Stimulated activated CD4-positive, alpha-beta T cell treated with anti-CD3 and anti-CD28 coated beads, Interleukin-1b, Interleukin-23, amount 100 ng/mL, for 48 hours (primary cell): ENCODE results near the gene INTS15.
"Not testable (repeated sequence)": the region's sequence is repeated elsewhere in the genome, so short reads cannot be mapped to it uniquely, and the experiment has no call there.

Experiments used
- DNase-seq: peaks from one replicate; pipeline ENCODE4 v3.0.0-alpha.2; 2020

Gene INTS15

GRCh38 chr7:6577369-6578113 is 12.3 kb upstream of the INTS15 start, which contains the start of gene ZDHHC4:
Gene ZDHHC4 (plus strand): TSS chr7:6577454. CDS start chr7:6580562, 3,108 bp downstream.
- DNase-seq = peak; percentile 89

- DNase-seq = no peak
Measured at GRCh38 chr7:6578114-6579084, 11.4 kb upstream of the INTS15 start.

DNA sequence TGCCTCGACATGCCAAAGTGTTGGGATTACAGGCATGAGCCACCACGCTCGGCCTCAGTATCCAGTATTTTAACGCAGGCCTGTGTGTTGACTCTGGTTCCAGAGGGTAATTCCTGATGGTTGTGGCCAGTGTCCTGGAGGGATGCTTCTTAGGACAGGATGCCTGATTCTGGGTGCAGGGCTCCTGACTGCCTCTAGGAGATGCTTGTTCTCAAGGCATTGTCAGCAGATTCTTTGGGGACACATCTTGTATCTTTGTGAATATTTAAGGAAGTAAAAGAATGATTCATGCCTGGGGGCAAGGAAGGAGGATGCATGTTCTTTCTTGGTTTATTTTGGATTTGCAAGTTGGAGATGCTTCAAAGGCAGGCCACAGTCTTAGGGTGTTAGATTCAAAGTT is 10.4 kb upstream of the INTS15 start:
- DNase-seq = no peak

- not testable (repeated sequence) for DNase-seq
Measured at GRCh38 chr7:6585746-6586432, 3.9 kb upstream of the INTS15 start.

DNA sequence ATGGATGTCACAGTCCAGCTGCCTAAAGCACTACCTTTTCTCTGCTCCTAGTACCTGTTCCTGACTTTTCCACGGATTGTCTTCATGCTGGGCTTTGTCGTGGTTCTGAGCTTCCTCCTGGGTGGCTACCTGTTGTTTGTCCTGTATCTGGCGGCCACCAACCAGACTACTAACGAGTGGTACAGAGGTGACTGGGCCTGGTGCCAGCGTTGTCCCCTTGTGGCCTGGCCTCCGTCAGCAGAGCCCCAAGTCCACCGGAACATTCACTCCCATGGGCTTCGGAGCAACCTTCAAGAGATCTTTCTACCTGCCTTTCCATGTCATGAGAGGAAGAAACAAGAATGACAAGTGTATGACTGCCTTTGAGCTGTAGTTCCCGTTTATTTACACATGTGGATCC is 1.3 kb upstream of the INTS15 start:
- DNase-seq = no peak

DNA sequence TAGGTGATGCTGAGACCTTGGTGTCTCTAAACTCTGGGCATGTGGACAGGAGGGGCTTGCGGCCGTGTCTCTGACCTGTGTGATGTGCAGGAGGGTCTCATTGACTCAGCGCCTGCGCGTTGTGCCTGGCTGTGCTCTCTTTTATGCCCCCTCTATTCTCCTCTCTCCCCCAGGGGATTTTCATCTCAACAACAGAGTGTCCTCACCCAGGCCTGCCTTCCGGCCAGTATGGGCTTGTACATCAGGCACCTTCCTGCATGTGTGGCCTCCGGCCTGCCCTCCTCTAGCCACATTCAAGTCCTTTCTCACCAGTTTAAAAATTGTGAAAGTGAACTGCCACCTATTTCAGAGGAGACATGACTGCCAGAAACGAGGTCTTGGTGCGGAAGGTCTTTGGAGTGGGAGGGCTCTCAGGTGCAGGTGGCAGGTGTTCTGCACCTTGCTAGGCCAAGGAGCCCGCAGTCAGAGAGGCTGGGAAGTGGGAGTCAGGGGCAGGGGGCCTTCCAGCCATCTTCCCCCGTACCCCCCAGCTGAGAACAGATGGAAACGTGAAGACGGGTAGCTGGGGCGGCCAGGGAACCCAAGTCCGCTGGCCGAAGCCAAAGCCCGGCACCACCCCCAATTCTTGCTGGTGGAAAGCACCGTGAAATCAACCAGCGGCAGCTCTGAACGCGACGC is 531 bp upstream of the INTS15 start:
- DNase-seq = no peak

GRCh38 chr7:6590645-6591110 is 857 bp downstream of the INTS15 start:
- DNase-seq = no peak

- no peak for DNase-seq
Measured at GRCh38 chr7:6600093-6600492, 10.3 kb downstream of the INTS15 start.

GRCh38 chr7:6604458-6604857 is 14.6 kb downstream of the INTS15 start:
- no peak for DNase-seq

- no peak for DNase-seq
Measured at GRCh38 chr7:6606866-6607583, 17.2 kb downstream of the INTS15 start.

DNA sequence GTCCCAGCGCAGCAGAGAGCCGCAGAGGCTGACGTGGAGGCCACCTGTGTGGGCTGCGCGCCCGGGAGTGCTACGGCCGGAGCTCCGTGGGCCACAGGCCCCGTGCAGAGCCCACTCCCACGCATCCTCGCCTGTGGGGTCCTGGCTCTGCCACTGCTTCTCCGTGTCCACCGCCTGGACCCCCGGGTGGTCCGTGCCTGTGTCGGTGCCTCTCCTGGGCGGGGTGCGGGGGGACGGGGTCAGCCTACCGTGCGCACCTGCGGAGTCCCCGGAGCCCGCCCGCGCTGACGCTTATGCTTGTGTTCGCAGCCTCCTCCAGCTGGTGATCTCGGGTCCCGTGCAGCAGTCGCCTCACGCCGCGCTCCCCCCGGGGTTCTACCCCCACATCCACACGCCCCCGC is 17.8 kb downstream of the INTS15 start:
- no peak for DNase-seq

GRCh38 chr7:6608081-6608480 is 18.3 kb downstream of the INTS15 start:
- DNase-seq = no peak

- DNase-seq = no peak
Measured at GRCh38 chr7:6608794-6609193, 19.0 kb downstream of the INTS15 start.

DNA sequence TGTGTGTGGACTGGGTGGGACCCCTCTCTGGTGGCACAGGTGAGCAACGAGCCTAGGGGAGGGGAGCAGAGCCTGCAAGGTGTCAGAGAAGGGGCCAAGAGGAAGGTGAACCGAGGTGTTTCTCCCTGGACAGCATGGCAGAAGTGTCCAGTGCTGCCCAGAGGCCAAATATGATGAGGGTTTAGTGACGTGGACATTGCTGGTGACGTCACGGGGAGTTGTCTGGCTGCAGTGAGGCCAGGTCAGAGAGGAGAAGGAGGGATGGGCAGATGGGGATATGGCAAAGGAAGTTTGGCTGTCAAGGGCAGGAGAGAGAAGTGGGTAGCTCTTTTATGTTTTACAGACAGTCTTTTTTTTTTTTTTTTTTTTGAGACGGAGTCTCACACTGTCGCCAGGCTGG is 23.0 kb downstream of the INTS15 start:
- DNase-seq = no peak

GRCh38 chr7:6613706-6614105 is 23.9 kb downstream of the INTS15 start:
- DNase-seq = no peak

DNA sequence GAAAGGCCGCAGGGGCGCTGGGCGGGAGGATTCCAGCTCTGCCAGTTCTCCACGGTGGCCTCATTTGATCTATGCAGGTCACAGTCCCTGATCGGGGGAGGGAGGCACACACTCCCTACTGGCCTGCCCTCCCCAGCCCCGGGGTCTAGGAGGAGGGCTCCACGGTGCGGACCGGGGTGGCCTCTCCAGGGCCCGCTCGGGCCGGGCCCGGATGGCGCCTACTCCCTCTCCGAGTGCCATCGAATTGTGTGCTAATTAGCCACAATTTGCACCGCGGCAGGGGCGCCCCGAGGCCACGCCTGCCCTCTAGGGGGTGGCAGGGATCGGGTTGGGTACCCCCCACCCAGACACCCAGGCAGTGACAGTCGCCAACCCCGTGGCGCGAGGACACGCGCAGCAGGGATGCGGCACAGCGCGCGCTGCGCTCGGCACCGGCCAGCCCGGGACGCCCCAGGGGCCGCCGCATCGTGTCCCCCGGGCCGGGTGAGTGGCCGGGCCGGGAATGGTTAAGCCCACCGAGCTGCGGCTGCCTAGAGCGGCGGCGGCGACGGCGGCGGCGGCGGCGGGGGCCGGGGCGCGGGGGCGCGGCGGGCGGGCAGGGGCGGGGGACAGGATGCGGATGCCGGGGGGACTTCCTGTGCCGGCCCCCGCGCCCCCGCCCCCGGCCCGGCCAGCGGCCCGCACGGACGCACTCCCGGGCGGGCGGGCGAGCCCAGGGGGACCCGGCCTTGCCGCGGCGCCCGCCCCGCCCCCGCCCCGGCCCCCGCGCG is 25.3 kb downstream of the INTS15 start, which contains the start of gene ZNF853:
TSS of gene ZNF853 (plus strand) at position 658 of the 770 bp plus-strand sequence. CDS start 565 bp downstream, outside the sequence.
- DNase-seq = no peak

GRCh38 chr7:6615723-6616555 is 26.1 kb downstream of the INTS15 start:
- DNase-seq = no peak

GRCh38 chr7:6616854-6617643 is 27.2 kb downstream of the INTS15 start:
- no peak for DNase-seq

DNA sequence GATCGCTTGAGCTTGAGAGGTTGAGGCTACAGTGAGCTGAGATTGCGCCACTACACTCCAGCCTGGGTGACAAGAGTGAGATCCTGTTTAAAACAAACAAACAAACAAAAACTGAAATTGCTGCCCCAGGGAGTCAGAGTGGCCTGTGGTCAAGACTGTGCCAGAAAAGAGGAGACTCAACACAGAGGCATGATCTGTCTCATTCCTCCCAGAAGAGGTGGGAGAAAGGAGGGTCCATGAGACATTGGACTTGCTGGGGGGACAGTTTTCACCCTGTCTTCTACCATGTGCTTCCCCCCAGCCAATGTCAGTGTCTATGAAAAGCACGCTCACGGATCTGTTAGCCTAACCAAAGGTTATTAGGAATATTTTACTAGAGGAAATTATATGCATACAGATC is 28.8 kb downstream of the INTS15 start:
- no peak for DNase-seq
